Smooth muscle cell (in vitro differentiated cells): ENCODE measurements around the gene ABITRAM. TPM values are rescaled to one million over a fixed set of nuclear protein-coding genes. Genes with fewer than 3 reads are reported as not detected.

Source experiments
- DNase-seq: peaks from one replicate; lab custom pipeline; 2025; ENCODE audit not compliant: unreplicated experiment; lab: John Stamatoyannopoulos, UW
- H2AFZ ChIP-seq: fragments of 200-600 bp; sonication (generic); 2 replicates; pipeline ENCODE4 v1.6.0; 2016; ENCODE audit warnings: antibody characterized with exemption, low read depth, mild to moderate bottlenecking
- H3F3A ChIP-seq: fragments of 200-600 bp; sonication (generic); 2 replicates; pipeline ENCODE4 v1.6.0; 2017; ENCODE audit warnings: antibody characterized with exemption, low read depth
- H3K27ac ChIP-seq: fragments of 200-600 bp; sonication (generic); 2 replicates; pipeline ENCODE4 v1.5.1; 2016; ENCODE audit warnings: low read depth, mild to moderate bottlenecking
- H3K27me3 ChIP-seq: fragments of 200-600 bp; sonication (generic); 2 replicates; pipeline ENCODE4 v1.6.1; 2016; ENCODE audit warnings: low read depth, mild to moderate bottlenecking
- H3K36me3 ChIP-seq: fragments of 200-600 bp; sonication (generic); 2 replicates; pipeline ENCODE4 v1.5.1; 2016; ENCODE audit warnings: low read depth
- H3K4me1 ChIP-seq: fragments of 200-600 bp; sonication (generic); 2 replicates; pipeline ENCODE4 v1.5.1; 2016; ENCODE audit warnings: low read depth
- H3K4me2 ChIP-seq: fragments of 200-600 bp; sonication (generic); 2 replicates; pipeline ENCODE4 v1.6.0; 2016; ENCODE audit warnings: mild to moderate bottlenecking
- H3K4me3 ChIP-seq: fragments of 200-600 bp; sonication (generic); 2 replicates; pipeline ENCODE4 v1.5.1; 2016; ENCODE audit warnings: mild to moderate bottlenecking
- H3K79me2 ChIP-seq: fragments of 200-600 bp; sonication (generic); 2 replicates; pipeline ENCODE4 v1.6.0; 2016; ENCODE audit warnings: low read depth, mild to moderate bottlenecking
- H3K9ac ChIP-seq: fragments of 200-600 bp; sonication (generic); 2 replicates; pipeline ENCODE4 v1.6.0; 2016; ENCODE audit warnings: low read depth
- H3K9me3 ChIP-seq: fragments of 200-600 bp; sonication (generic); replicated peaks from 2 replicates; pipeline ENCODE4 v1.5.1; 2016; ENCODE audit warnings: low read depth
- H4K20me1 ChIP-seq: fragments of 200-600 bp; sonication (generic); 2 replicates; pipeline ENCODE4 v1.6.0; 2016; ENCODE audit warnings: low read depth
- WGBS: methylation state at CpG from one replicate; pipeline ENCODE4 v1.1.7; 2016; ENCODE audit warnings: low lambda C conversion rate; 5-methylcytosine and 5-hydroxymethylcytosine counted together
- polyA plus RNA-seq: library from polyadenylated mRNA; unstranded; fragments of >200 nt; fragmentation: Nextera tagmentation; extraction: Ambion mirVana; gene quantifications from 2 replicates; pipeline ENCODE4 v1.2.1, GENCODE V29; 2016
- total RNA-seq: library from RNA; depleted of rRNA; stranded (reverse); fragments of >200 nt; gene quantifications from 2 replicates; pipeline ENCODE4 v1.2.3, GENCODE V29; 2014
- TF ChIP-seq, protein P1 (sequence below): fragments of 200-600 bp; sonication (generic); IDR thresholded peaks from 2 replicates; pipeline ENCODE4 v1.5.1; 2017; ENCODE audit warnings: borderline replicate concordance, mild to moderate bottlenecking, antibody characterized with exemption; ENCODE audit not compliant: insufficient read depth, poor library complexity, severe bottlenecking

The ABITRAM gene
- total and polyA plus RNA-seq, 2 experiments from 2014 or later = 15.6 to 21.9 TPM

DNA sequence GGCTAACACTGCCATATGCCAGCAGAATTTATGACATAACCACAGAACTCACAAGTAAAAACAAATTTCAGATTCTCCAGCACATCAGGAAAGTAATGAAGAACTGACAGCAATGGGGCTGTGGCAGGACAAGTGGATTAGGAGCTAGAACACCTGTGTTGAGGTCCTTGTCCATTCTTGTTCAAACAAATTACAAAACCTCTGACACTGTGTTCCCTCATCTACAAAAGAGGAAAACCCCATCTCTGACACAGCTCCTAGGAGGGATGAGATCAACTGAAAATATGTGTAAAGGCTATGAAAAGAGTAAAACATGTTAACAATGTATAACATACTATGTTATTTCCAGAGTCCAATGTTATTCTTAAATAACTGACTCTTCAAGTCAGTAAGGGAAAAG, 23.8 kb upstream of the ABITRAM start:
- no peaks in the 10 kb centered on the region for H3K27me3 ChIP-seq
- H3K36me3 ChIP-seq = peaks cover 28% of the 10 kb centered on the region
- no peaks in the 10 kb centered on the region for H4K20me1 ChIP-seq
- no peaks in the 10 kb centered on the region for H3K9me3 ChIP-seq
- no peaks in the 10 kb centered on the region for H3K4me1 ChIP-seq
- TF ChIP-seq, protein P1, sequence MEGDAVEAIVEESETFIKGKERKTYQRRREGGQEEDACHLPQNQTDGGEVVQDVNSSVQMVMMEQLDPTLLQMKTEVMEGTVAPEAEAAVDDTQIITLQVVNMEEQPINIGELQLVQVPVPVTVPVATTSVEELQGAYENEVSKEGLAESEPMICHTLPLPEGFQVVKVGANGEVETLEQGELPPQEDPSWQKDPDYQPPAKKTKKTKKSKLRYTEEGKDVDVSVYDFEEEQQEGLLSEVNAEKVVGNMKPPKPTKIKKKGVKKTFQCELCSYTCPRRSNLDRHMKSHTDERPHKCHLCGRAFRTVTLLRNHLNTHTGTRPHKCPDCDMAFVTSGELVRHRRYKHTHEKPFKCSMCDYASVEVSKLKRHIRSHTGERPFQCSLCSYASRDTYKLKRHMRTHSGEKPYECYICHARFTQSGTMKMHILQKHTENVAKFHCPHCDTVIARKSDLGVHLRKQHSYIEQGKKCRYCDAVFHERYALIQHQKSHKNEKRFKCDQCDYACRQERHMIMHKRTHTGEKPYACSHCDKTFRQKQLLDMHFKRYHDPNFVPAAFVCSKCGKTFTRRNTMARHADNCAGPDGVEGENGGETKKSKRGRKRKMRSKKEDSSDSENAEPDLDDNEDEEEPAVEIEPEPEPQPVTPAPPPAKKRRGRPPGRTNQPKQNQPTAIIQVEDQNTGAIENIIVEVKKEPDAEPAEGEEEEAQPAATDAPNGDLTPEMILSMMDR = no peak
- no peak overlapping the region for H3K9ac ChIP-seq
- H3K27ac ChIP-seq = no peak overlapping the region
- no peaks in the 10 kb centered on the region for H3K79me2 ChIP-seq
- H3K4me2 ChIP-seq = no peak overlapping the region
- no peak overlapping the region for H2AFZ ChIP-seq
- no peaks in the 10 kb centered on the region for H3F3A ChIP-seq
- DNase-seq = no peak
- no peak overlapping the region for H3K4me3 ChIP-seq

DNA sequence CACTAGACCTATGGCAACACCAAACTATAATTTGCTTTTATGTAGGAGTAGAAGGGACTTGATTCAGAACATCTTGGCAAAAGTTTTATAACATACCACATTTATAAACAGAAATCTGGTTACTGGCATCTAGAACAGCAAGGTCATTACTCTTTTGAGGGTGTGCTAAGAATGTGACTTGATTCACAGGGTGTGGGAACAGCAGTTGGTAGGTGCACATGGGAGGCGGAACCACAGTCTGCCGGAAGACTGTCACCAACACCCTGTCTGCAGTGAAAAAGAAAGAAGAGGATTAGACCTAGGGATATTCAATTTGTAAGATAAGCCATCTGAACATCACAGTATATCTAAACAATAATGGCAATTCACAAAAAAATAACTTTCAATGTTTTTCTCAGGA, 23.3 kb upstream of the ABITRAM start:
- no peaks in the 10 kb centered on the region for H3K79me2 ChIP-seq
- TF ChIP-seq, protein P1 = no peak
- no peak overlapping the region for H3K4me2 ChIP-seq
- DNase-seq = no peak
- WGBS = 95% methylated on average over 2 of the region's 2 CpGs
- H3K4me1 ChIP-seq = no peaks in the 10 kb centered on the region
- H4K20me1 ChIP-seq = no peaks in the 10 kb centered on the region
- H2AFZ ChIP-seq = no peak overlapping the region
- no peak overlapping the region for H3K4me3 ChIP-seq
- no peak overlapping the region for H3K9ac ChIP-seq
- no peaks in the 10 kb centered on the region for H3K9me3 ChIP-seq
- no peaks in the 10 kb centered on the region for H3F3A ChIP-seq
- H3K27me3 ChIP-seq = no peaks in the 10 kb centered on the region
- peaks cover 33% of the 10 kb centered on the region for H3K36me3 ChIP-seq
- no peak overlapping the region for H3K27ac ChIP-seq

DNA sequence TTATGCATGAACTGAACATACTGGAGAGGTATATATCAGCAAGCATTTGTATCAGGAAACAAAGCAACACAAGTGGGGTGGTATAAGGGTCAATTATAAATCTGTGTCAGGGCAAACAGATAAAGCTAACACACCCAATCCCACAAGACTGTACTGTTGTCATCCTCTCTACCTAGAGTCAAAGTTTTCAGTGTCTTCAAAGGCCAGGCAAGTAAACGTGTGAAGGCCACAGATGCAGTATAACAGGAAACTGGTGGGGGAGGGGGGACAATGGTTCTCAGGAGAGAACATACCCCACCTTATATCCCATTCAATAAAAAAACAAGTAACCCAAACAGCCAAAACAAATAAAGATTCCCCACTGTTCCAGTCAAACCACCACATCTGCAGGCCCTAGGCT, 22.4 kb upstream of the ABITRAM start:
- Histone ChIP-seq H2AFZ (no peak overlapping the region), H3K27ac (no peak overlapping the region), H4K20me1 (no peaks in the 10 kb centered on the region), H3K4me1 (no peaks in the 10 kb centered on the region), H3K27me3 (no peaks in the 10 kb centered on the region), H3F3A (no peaks in the 10 kb centered on the region), H3K79me2 (no peaks in the 10 kb centered on the region), H3K4me2 (no peak overlapping the region), H3K9ac (no peak overlapping the region), H3K36me3 (peaks cover 33% of the 10 kb centered on the region), H3K9me3 (no peaks in the 10 kb centered on the region), H3K4me3 (no peak overlapping the region)
- WGBS = 90% methylated on average over 1 of the region's 1 CpG
- TF ChIP-seq, protein P1 = no peak
- DNase-seq = no peak

DNA sequence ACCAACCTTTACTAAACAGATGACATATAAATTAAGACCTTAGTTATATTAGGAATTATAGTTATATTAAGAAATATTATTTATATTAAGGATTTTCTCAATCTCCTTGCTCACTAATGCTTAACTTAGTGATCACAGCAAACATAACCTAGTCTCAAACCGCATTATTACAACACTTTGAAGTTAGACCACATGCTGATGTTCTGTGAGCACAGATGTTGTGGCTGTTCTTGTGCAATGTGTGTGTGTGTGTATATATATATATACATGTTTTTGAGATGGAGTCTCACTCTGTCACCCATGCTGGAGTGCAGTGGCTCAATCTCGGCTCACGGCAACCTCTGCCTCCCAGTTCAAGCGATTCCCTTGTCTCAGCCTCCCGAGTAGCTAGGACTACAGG, 20.8 kb upstream of the ABITRAM start:
- Histone ChIP-seq H3K27me3 (no peaks in the 10 kb centered on the region), H4K20me1 (no peaks in the 10 kb centered on the region), H3K4me3 (no peak overlapping the region), H3K9ac (no peak overlapping the region), H3K4me2 (no peak overlapping the region), H3K27ac (no peak overlapping the region), H3K4me1 (no peaks in the 10 kb centered on the region), H3F3A (no peaks in the 10 kb centered on the region), H3K36me3 (peaks cover 30% of the 10 kb centered on the region), H3K9me3 (no peaks in the 10 kb centered on the region), H3K79me2 (no peaks in the 10 kb centered on the region), H2AFZ (no peak overlapping the region)
- TF ChIP-seq, protein P1 = no peak
- WGBS = over 99% methylated on average over 5 of the region's 5 CpGs
- no peak for DNase-seq
